Measurements from ENCODE around the gene LRRC19.

- TF ChIP-seq POLR2A (IDR thresholded peaks at IDR 0.05) = no peak
- TF ChIP-seq, protein P1, sequence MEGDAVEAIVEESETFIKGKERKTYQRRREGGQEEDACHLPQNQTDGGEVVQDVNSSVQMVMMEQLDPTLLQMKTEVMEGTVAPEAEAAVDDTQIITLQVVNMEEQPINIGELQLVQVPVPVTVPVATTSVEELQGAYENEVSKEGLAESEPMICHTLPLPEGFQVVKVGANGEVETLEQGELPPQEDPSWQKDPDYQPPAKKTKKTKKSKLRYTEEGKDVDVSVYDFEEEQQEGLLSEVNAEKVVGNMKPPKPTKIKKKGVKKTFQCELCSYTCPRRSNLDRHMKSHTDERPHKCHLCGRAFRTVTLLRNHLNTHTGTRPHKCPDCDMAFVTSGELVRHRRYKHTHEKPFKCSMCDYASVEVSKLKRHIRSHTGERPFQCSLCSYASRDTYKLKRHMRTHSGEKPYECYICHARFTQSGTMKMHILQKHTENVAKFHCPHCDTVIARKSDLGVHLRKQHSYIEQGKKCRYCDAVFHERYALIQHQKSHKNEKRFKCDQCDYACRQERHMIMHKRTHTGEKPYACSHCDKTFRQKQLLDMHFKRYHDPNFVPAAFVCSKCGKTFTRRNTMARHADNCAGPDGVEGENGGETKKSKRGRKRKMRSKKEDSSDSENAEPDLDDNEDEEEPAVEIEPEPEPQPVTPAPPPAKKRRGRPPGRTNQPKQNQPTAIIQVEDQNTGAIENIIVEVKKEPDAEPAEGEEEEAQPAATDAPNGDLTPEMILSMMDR (IDR thresholded peaks at IDR 0.05) = no peak
Measured at GRCh38 chr9:26995810-26996209, 9.7 kb downstream of the LRRC19 start.

Measured in gastroesophageal sphincter (tissue), 3 donors.